ENCODE results near the gene ACSS1. TPM values are rescaled to one million over a fixed set of nuclear protein-coding genes. Genes with fewer than 3 reads are reported as not detected.

ACSS1 gene
- total RNA-seq = 19.7 TPM

DNA sequence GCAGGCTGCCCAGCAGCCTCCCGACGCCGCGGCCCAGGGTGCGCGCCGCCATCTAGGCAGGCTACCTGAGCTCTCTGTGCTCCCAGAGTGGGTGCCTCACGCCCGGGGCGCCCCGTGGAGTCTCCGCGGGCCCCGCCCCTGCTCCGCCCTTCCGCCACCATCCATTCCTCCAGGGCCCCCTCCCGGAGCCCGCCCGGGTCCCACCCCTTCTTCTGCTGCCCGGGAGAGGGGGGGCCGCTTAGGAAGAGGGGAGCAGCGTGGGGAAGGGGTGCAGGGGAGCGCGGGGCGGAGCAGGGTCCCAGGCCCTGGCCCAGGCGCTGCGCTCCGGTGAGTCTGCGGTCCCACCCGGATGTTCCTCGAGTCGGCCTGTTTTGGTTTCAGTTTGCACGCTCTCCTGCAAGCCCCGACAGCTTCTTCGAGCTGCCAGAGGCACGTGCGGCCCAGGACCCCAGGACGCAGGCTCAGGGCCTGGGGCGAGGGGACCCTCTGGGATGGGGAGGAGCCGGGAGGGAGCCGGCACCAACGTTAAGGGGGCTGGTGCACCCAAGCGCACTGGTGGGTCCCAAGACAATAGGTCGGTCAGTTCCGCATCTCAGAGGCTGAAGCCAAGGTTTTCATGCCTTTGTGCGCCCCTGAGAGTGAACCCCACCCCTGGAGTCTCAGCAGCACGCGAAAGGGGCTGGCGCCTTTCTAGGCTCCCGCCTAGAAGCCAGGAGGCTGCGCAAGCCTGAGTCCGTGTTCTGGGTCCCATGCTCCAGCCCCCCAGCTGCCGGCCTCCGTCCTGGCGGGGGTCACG lies at the start of gene ACSS1:
ACSS1 (minus strand) TSS at position 89 of the 796 bp plus-strand sequence; CDS start at position 52, 37 bp downstream.
- DNase-seq = no peak

GRCh38 chr20:25103526-25103925 lies 45.6 kb upstream of the ACSS1 start:
- DNase-seq = no peak

DNA sequence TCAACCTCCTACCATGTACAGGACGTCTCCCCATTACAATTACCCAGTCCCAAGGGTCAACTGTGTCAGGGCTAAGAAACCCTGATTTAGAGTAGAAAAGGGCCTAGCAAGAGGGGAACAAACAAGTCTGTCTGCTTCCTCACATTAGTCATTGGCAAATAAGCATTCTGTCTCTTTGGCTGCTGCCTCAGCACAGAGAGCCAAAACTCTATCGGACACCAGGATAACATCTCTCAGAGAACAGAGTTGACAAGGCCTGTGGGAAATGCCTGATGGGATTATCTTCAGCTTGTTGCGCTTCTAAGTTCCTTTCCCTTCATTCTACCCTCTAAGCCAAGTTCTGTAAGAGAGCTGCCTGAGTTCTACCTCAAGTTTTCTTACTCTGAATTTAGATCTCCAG lies 43.0 kb upstream of the ACSS1 start:
- DNase-seq = no peak

- DNase-seq = no peak
These were observed 41.7 kb upstream of the ACSS1 start for GRCh38 chr20:25099601-25100140.

GRCh38 chr20:25097498-25097897 lies 39.6 kb upstream of the ACSS1 start:
- DNase-seq = no peak

DNA sequence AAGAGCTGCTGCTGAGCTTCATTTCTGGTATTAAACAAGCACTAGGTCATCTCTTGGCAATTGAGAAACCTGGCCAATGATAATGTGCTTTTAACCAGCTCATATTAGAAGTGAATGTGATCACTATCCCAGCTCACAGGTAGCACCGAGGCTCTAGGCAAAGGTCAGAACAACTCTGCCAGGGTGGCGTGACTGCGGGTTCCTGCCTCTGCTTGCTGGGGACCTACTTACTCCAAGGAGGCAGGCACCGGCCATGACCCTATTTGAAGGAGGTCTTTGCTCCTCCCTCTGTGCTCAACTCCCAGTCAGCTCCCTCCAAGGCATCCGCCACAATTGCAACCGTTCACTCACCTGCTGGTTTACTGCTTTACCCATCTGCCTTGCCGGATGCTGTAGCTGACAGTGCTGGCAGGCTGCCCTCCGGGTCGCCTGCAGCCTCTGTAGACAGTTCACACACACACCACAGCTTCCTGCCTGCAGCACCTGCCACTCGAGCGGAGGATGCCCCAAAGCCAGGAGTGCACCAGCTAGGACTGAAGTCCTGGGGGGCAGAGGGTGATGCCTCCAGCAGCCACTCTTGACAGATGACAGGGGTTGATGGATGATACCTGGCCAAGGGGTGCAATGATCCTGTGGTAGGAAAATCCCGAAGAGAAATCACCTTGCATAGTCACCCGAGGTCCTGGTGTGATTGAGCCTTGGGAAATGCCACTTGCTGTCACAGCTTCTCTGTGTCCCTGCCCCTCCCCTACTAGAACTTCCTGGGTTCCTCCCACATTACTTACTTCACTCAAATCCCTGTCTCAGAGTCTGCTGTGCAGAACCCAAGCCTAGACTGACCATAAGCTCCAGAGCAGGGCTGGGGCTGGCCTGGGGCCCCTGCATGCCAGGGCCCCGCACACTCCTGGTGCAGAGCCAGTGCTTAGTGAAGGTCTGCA lies 32.8 kb upstream of the ACSS1 start:
- DNase-seq = no peak

DNA sequence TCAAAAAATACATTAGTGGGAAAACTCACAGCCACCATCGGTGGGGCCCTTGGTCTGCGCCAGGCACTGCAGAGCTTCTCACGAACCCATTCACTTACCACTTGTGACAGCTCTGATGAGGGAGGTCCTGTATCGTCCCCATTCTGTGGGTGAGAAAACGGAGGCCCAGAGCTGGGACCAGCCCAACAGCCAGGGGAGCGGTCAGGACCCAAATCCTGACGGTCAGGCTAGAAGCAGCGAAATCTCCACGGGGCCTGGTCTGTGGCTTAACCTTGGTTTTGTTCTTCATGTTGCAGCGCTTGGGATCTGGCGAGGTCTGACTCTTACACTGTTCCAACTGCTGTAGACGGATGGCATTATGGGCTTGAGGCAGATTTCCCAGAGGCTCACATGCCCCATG lies 31.7 kb upstream of the ACSS1 start:
- no peak for DNase-seq

DNA sequence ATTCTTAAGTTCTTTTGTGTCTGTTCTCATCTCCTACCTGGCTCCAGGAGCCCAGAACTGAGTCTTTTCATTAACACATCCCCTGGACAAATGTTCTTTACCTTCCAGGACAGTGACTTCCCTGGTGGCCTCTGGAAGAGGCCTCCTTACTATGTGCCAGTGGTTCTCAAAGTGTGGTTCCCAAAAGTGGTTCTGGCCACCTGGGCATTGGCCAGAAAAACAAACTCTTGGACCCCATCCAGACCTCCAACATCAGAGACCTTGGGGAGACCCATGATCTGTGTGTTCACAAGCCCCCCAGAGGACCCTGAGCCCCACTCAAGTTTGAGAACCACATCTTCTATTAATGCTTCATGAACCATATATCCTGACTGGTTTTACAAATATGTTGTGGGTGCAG lies 31.2 kb upstream of the ACSS1 start:
- DNase-seq = no peak

GRCh38 chr20:25088267-25088666 lies 30.3 kb upstream of the ACSS1 start:
- DNase-seq = no peak

DNA sequence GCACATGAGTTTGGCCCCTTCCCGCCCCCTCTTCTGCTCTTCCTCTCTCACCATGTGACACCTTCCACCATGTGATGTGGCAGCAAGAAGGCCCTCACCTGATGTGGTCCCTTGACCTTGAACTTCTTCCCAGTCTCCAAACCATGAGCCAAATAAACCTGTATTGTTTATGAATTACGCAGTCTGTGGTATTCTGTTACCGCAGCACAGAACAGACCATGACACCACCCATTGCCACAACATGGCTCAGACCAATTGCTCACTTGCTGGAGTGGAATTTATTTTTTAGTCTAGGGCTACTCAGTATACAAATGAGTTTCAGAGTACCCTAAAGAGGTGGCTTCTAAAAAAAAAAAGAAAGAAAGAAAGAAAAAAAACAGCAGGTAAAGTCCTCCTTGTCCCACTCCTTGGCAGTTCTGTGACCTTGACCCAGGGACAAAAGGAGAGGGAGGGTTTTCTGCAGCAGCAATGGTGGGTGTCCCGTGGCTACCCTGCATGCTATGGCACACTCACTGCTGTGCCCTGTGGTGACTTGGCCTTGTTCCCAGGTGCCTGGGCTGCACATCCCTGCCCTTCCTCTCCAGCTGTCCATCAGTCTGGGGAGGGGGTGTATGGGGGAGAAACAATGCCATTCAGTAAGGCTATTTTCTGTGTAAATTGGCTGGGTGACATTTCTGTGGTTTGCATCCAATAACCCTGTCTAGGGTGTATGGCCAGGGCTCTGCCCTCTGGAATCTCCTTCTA lies 29.4 kb upstream of the ACSS1 start:
- DNase-seq = no peak

- no peak for DNase-seq
These were observed 28.0 kb upstream of the ACSS1 start for GRCh38 chr20:25085756-25086495.

GRCh38 chr20:25084626-25085187 lies 26.8 kb upstream of the ACSS1 start:
- DNase-seq = no peak

GRCh38 chr20:25083773-25084625 lies 26.1 kb upstream of the ACSS1 start:
- DNase-seq = no peak

GRCh38 chr20:25083141-25083772 lies 25.3 kb upstream of the ACSS1 start:
- no peak for DNase-seq

DNA sequence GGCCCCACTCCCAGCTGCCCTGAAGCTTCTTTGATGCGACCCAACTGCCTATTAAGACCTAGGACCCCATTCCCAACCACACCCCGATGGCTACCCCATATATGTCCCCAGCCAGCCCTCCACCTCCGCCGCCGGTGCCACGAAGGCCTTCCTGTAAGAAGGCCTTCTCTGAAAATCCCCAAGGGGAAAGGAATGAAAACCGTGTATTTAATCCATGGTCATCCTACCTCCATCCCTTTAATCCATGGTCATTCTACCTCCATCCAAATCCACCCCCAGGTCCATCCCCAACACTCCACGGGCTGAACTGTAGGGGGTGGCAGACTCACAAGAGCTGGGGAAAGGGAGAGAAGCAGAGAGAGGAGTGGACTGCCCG lies 24.5 kb upstream of the ACSS1 start:
- DNase-seq = no peak

DNA sequence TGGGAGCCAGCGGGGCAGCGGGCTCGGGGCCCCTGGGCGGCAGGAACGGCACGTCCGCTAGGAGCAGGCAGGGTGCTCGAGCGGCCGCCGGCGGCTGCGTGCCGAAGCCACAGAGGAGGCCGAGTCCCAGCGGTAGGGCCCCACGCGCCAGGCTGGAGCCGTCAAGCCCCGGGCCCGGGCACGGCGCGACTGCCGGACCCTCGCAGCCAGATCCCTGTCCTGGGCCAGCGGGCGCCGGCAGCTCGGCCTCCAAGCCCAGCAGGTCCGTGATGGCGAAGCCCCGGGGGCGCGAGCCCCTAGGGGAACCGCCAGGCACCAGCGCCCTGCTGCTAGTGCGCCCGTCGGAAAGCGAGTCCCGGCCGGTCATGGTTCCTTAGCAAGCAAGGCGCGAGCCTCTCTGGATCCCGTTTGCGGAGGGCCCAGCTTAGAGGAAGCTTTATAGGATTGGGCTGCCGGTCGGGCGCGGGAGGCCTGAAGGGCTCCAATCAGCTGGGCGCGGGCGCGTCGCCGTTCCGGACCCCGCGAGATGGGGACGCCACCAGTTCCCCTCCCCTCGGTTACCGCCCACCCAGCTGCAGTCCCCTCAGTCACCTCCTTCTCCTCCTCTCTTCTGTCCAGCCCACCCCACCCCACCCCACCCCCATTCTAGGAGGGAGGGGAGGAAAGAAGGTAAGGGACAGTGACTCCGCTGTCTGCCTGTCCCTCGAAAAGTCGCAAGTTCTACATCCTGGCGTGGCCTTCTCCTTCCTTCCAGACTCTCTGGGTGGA lies 24.0 kb upstream of the ACSS1 start, which contains the start of gene VSX1:
VSX1 (minus strand) TSS at position 412 of the 768 bp plus-strand sequence; CDS start at position 367, 45 bp downstream.
- DNase-seq = no peak

- DNase-seq = no peak
These were observed 23.3 kb upstream of the ACSS1 start for GRCh38 chr20:25081065-25081729.

DNA sequence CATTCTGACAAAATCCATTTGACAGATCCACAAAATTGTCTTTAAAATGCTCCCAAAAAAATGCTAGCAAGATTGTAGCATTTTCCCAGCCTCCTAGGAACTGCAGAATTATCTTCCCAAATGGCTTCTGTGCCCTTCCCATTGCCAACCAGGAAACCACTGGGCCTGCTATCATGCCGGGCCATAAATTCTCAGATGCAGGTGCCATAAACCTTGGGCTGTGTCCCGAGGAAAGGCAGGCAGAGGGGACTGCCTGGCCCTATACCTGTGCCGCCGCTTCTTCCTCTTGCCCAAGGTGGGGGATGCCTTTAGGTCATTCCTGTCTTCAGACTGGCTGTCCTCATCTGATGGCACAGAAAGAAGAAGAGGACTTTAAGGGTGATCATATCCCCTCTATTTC lies 21.2 kb upstream of the ACSS1 start:
- DNase-seq = no peak

Data from skin of body (tissue), 2 donors.